ENCODE data around the gene FBXL20. TPM values are rescaled to one million over a fixed set of nuclear protein-coding genes. Genes with fewer than 3 reads are reported as not detected.
A peak's percentile ranks its signal among the peaks of the same experiment; 100 is the strongest.

FBXL20 gene
- total RNA-seq, 1 donor from 2014 or later: 13.8 TPM

GRCh38 chr17:39276113-39276512, 125.3 kb downstream of the FBXL20 start:
- no peaks in the 10 kb centered on the region for H3K27me3 Mint-ChIP-seq (ENCODE audit: low read depth)
- no peak for DNase-seq (ENCODE audit: low read depth, low spot score)
- no peak overlapping the region for H3K4me3 Mint-ChIP-seq
- TF ChIP-seq CTCF (conservative IDR thresholded peaks at IDR 0.05): no peak
- H3K27ac Mint-ChIP-seq (ENCODE audit: unreplicated experiment): no peak overlapping the region
- H3K4me1 Mint-ChIP-seq: no peaks in the 10 kb centered on the region
- H3K9me3 Mint-ChIP-seq: no peaks in the 10 kb centered on the region
- H3K36me3 Mint-ChIP-seq (ENCODE audit: low read depth): no peaks in the 10 kb centered on the region

GRCh38 chr17:39271546-39271945, 129.9 kb downstream of the FBXL20 start:
- Mint-ChIP-seq H3K4me3 (no peak overlapping the region), H3K27ac (ENCODE audit: unreplicated experiment) (no peak overlapping the region), H3K36me3 (ENCODE audit: low read depth) (no peaks in the 10 kb centered on the region), H3K4me1 (no peaks in the 10 kb centered on the region), H3K27me3 (ENCODE audit: low read depth) (no peaks in the 10 kb centered on the region), H3K9me3 (no peaks in the 10 kb centered on the region)
- DNase-seq (ENCODE audit: low read depth, low spot score): no peak
- no peak for TF ChIP-seq CTCF (conservative IDR thresholded peaks at IDR 0.05)

GRCh38 chr17:39270923-39271322, 130.5 kb downstream of the FBXL20 start:
- Mint-ChIP-seq H3K4me3 (no peak overlapping the region), H3K36me3 (ENCODE audit: low read depth) (no peaks in the 10 kb centered on the region), H3K27ac (ENCODE audit: unreplicated experiment) (no peak overlapping the region), H3K4me1 (no peaks in the 10 kb centered on the region), H3K27me3 (ENCODE audit: low read depth) (no peaks in the 10 kb centered on the region), H3K9me3 (no peaks in the 10 kb centered on the region)
- TF ChIP-seq CTCF (conservative IDR thresholded peaks at IDR 0.05): peak; percentile 47
- no peak for DNase-seq (ENCODE audit: low read depth, low spot score)

GRCh38 chr17:39264119-39264518, 137.3 kb downstream of the FBXL20 start:
- peaks cover 5% of the 10 kb centered on the region for H3K36me3 Mint-ChIP-seq (ENCODE audit: low read depth)
- H3K27ac Mint-ChIP-seq (ENCODE audit: unreplicated experiment): no peak overlapping the region
- H3K27me3 Mint-ChIP-seq (ENCODE audit: low read depth): no peaks in the 10 kb centered on the region
- H3K4me1 Mint-ChIP-seq: no peaks in the 10 kb centered on the region
- no peak for TF ChIP-seq CTCF (conservative IDR thresholded peaks at IDR 0.05)
- DNase-seq (ENCODE audit: low read depth, low spot score): no peak
- H3K9me3 Mint-ChIP-seq: no peaks in the 10 kb centered on the region
- no peak overlapping the region for H3K4me3 Mint-ChIP-seq

GRCh38 chr17:39261286-39261685, 140.1 kb downstream of the FBXL20 start:
- Mint-ChIP-seq H3K9me3 (no peaks in the 10 kb centered on the region), H3K4me3 (no peak overlapping the region), H3K27me3 (ENCODE audit: low read depth) (no peaks in the 10 kb centered on the region), H3K4me1 (no peaks in the 10 kb centered on the region), H3K36me3 (ENCODE audit: low read depth) (peaks cover 5% of the 10 kb centered on the region), H3K27ac (ENCODE audit: unreplicated experiment) (no peak overlapping the region)
- no peak for DNase-seq (ENCODE audit: low read depth, low spot score)
- TF ChIP-seq CTCF (conservative IDR thresholded peaks at IDR 0.05): peak; percentile 38

Measured in neural crest cell (in vitro differentiated cells).